GM21381 (cell line): ENCODE results near the gene TAF1B.

ENCODE experiments used
- ATAC-seq: cut with Tn5 transposase; IDR thresholded peaks from one replicate; pipeline ENCODE4 v1.9.1; 2021; ENCODE audit warnings: mild to moderate bottlenecking, moderate library complexity; ENCODE audit not compliant: unreplicated experiment

TAF1B gene

DNA sequence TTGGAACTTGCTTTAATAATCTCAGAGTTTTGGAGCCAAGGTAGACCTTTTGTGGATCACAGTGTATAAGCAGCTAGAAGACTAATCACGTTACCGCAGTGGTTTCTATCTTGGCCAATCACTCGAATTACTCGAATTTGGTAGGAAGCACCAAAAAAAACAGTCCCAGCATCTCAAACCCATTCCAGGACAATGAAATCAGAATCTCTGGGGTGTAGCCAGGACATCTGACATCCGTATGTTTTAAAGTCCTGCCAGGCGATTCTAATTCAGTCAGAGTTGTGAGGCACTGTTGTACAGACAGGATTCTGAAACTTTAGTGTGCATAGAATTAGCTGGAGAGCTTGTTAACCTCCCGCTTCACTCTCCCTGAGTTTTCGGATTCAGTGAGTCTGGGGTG lies 139.0 kb downstream of the TAF1B start:
- ATAC-seq, result no peak

DNA sequence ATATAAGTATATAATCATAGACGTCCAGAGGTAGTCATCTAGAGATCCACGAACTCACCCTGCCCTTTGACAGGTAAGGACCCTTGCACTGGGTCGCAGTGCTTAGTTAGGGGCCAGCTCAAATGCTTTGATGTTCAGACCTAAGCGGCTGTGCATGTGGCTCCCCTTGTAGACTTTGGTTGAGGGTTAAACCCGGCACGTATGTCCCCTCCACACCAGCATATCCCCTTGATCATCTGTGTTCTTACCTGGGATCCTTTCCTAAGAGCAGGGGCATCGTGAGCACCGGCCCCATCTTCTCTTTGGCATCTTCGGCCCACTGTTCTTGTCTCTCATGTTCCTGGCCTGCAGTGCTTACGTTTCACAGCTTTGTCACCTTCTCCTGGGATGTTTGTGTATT lies 139.6 kb downstream of the TAF1B start:
- no peak for ATAC-seq

DNA sequence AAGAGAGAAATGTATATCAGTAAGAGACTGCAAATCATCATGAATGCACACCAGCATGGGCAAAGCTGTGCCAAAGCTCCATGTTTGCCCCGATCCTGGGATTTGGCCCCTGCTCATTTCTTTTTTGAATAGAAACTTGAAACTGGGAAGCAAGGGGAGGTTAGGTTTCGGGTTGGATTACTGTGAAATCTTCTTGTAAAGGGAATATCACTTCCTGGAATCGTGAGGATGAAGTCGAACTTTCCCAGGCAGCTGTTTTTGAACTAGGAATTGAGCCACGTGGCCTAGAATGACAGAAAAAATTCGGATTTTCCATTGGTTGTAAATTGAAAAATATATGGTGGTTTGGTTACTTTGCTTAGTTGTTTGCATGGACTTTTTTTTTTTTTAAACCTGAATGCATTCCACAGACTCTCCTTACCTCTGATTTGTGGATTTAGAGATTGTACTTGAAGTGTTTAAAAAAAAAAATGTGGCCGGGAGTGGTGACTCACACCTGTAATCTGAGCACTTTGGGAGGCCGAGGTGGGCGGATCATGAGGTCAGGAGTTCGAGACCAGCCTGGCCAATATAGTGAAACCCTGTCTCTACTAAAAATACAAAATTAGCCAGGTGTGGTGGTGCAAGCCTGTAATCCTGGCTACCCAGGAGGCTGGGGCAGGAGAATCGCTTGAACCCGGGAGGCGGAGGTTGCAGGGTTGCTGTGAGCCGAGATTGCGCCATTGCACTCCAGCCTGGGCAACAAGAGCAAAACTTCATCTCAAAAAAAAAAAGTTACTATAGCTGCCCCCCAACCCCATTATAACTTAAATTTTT lies 140.3 kb downstream of the TAF1B start:
- ATAC-seq, result no peak
